ENCODE data around the gene SEPTIN12.

Gene SEPTIN12

DNA sequence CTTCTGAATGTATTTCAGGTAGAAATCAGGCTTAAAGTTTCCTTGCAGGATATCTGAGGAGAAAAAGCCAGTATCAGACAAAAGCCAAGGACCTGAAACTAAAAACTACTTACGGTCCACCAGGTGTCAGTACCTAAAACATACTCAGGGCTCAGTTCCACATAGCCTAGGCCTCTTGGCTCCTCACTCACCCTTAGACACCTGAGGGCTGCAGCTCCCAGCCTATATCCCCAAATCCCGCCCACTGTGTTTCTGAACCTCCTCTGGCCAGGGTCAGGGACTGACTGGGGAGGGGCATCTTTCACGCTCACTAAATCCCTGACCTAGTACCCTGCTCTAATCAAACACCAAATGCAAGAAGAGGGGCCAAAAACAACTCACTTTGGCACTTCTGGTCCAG is 23.1 kb upstream of the SEPTIN12 start:
- peaks cover 62% of the 10 kb centered on the region for H3K36me3 ChIP-seq (ENCODE audit: control insufficient read depth, low read length)
- H3K9me3 ChIP-seq (ENCODE audit: control insufficient read depth, insufficient read depth, low read length), result no peaks in the 10 kb centered on the region
- no peak overlapping the region for H3K4me2 ChIP-seq (ENCODE audit: low read length)
- no peaks in the 10 kb centered on the region for H3F3A ChIP-seq (ENCODE audit: control insufficient read depth, insufficient read depth)
- H3K4me3 ChIP-seq (ENCODE audit: low read length), result no peak overlapping the region
- no peaks in the 10 kb centered on the region for H3K9me2 ChIP-seq (replicated peaks; ENCODE audit: control insufficient read depth, low read length)
- H4K20me1 ChIP-seq (ENCODE audit: control insufficient read depth, insufficient read depth, low read depth, low read length), result no peaks in the 10 kb centered on the region
- no peaks in the 10 kb centered on the region for H3K4me1 ChIP-seq (ENCODE audit: control insufficient read depth, low read length)
- TF ChIP-seq CTCF (IDR thresholded peaks at IDR 0.05; ENCODE audit: low read depth, low read length, poor library complexity, severe bottlenecking), result no peak
- TF ChIP-seq EZH2phosphoT487 (IDR thresholded peaks at IDR 0.05; ENCODE audit: borderline replicate concordance, low read length), result no peak
- H3K27ac ChIP-seq (ENCODE audit: low read depth, low read length), result no peak overlapping the region
- no peaks in the 10 kb centered on the region for H3K27me3 ChIP-seq (ENCODE audit: control insufficient read depth, low read length)
- no peaks in the 10 kb centered on the region for H3K79me2 ChIP-seq (ENCODE audit: control insufficient read depth, low read length)

DNA sequence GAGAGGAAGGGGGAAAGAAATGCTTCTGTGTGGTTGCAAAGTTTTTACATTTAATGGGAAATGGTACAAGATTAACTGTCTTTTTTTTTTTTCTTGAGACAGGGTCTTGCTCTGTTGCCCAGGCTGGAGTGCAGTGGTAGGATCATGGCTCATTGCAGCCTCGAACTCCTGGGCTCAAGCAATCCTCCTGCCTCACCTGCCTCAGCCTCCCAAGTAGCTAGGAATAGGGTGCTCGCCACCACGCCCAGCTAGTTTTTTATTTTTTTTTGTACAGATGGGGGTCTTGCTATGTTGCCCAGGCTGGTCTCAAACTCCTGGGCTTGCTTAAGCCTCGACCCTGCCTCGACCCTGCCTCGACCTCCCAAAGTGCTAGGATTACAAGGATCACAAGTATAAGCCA is 18.1 kb upstream of the SEPTIN12 start:
- no peak for TF ChIP-seq CTCF (IDR thresholded peaks at IDR 0.05; ENCODE audit: low read depth, low read length, poor library complexity, severe bottlenecking)
- TF ChIP-seq EZH2phosphoT487 (IDR thresholded peaks at IDR 0.05; ENCODE audit: borderline replicate concordance, low read length), result no peak
- H3K4me2 ChIP-seq (ENCODE audit: low read length), result no peak overlapping the region

GRCh38 chr16:4805231-4805630 is 17.1 kb upstream of the SEPTIN12 start:
- Histone ChIP-seq H4K20me1 (ENCODE audit: control insufficient read depth, insufficient read depth, low read depth, low read length) (no peaks in the 10 kb centered on the region), H3K4me3 (ENCODE audit: low read length) (no peak overlapping the region), H3K4me1 (ENCODE audit: control insufficient read depth, low read length) (peaks cover 30% of the 10 kb centered on the region), H3K27me3 (ENCODE audit: control insufficient read depth, low read length) (no peaks in the 10 kb centered on the region), H3K9me2 (replicated peaks; ENCODE audit: control insufficient read depth, low read length) (no peaks in the 10 kb centered on the region), H3K27ac (ENCODE audit: low read depth, low read length) (no peak overlapping the region), H3K36me3 (ENCODE audit: control insufficient read depth, low read length) (peaks cover 36% of the 10 kb centered on the region), H3F3A (ENCODE audit: control insufficient read depth, insufficient read depth) (peaks cover 7% of the 10 kb centered on the region; the same call in 1 of the 2 replicates), H3K79me2 (ENCODE audit: control insufficient read depth, low read length) (no peaks in the 10 kb centered on the region), H3K9me3 (ENCODE audit: control insufficient read depth, insufficient read depth, low read length) (no peaks in the 10 kb centered on the region), H3K4me2 (ENCODE audit: low read length) (no peak overlapping the region)
- TF ChIP-seq CTCF (IDR thresholded peaks at IDR 0.05; ENCODE audit: low read depth, low read length, poor library complexity, severe bottlenecking) (no peak), EZH2phosphoT487 (IDR thresholded peaks at IDR 0.05; ENCODE audit: borderline replicate concordance, low read length) (no peak)

More for the DNA sequence above, 18.1 kb upstream of the SEPTIN12 start:
- peaks cover 19% of the 10 kb centered on the region for H3K4me1 ChIP-seq (ENCODE audit: control insufficient read depth, low read length)
- H3K27ac ChIP-seq (ENCODE audit: low read depth, low read length), result no peak overlapping the region
- no peaks in the 10 kb centered on the region for H3K27me3 ChIP-seq (ENCODE audit: control insufficient read depth, low read length)
- no peaks in the 10 kb centered on the region for H4K20me1 ChIP-seq (ENCODE audit: control insufficient read depth, insufficient read depth, low read depth, low read length)
- H3F3A ChIP-seq (ENCODE audit: control insufficient read depth, insufficient read depth), result peaks cover 7% of the 10 kb centered on the region; the same call in 1 of the 2 replicates
- H3K36me3 ChIP-seq (ENCODE audit: control insufficient read depth, low read length), result peaks cover 40% of the 10 kb centered on the region
- no peaks in the 10 kb centered on the region for H3K9me3 ChIP-seq (ENCODE audit: control insufficient read depth, insufficient read depth, low read length)
- no peaks in the 10 kb centered on the region for H3K9me2 ChIP-seq (replicated peaks; ENCODE audit: control insufficient read depth, low read length)
- no peak overlapping the region for H3K4me3 ChIP-seq (ENCODE audit: low read length)
- H3K79me2 ChIP-seq (ENCODE audit: control insufficient read depth, low read length), result no peaks in the 10 kb centered on the region

All from DOHH2 (cell line).